Uterus (tissue), 4 donors: ENCODE data around the gene FNIP2. TPM values are rescaled to one million over a fixed set of nuclear protein-coding genes. Genes with fewer than 3 reads are reported as not detected.

Experiments
- DNase-seq, 2 donors: peaks; one replicate each; pipeline ENCODE4 v3.0.0-alpha.2; 2019 to 2020
- H3K27ac ChIP-seq, 2 donors: fragments of 200-600 bp; sonication (generic); 1 replicate in 1 of 2; 2 replicates in 1 of 2; pipeline ENCODE4 v1.5.1; 2016 to 2018
- H3K27me3 ChIP-seq, 2 donors: fragments of 200-600 bp; sonication (generic); one replicate each; pipeline ENCODE4 v1.5.1; 2018 to 2019; ENCODE audit warnings: control low read depth in 1 of 2
- H3K36me3 ChIP-seq, 2 donors: fragments of 200-600 bp; sonication (generic); one replicate each; pipeline ENCODE4 v1.5.1; 2019; ENCODE audit warnings: control low read depth in 1 of 2
- H3K4me1 ChIP-seq, 2 donors: fragments of 200-600 bp; sonication (generic); one replicate each; pipeline ENCODE4 v1.5.1; 2018 to 2019; ENCODE audit warnings: control low read depth in 1 of 2
- H3K4me3 ChIP-seq, 2 donors: fragments of 200-600 bp; sonication (generic); 1 replicate in 1 of 2; 2 replicates in 1 of 2; pipeline ENCODE4 v1.5.1; 2018 to 2019; ENCODE audit warnings: mild to moderate bottlenecking in 1 of 2
- H3K9me3 ChIP-seq, 2 donors: fragments of 200-600 bp; sonication (generic); one replicate each; pipeline ENCODE4 v1.5.1; 2019; ENCODE audit warnings: control low read depth in 1 of 2
- CTCF ChIP-seq, 4 experiments: fragments of 200-600 bp in 2 of 4; fragments of 450-650 bp in 2 of 4; sonication (generic) in 2 of 4; IDR thresholded peaks; one replicate each; pipeline ENCODE4 v1.5.1; 2016 to 2019; ENCODE audit warnings: antibody characterized with exemption in 4 of 4, mild to moderate bottlenecking in 2 of 4, moderate library complexity in 1 of 4
- POLR2A ChIP-seq, 2 donors: fragments of 450-650 bp; IDR thresholded peaks; one replicate each; pipeline ENCODE4 v1.6.1; 2016; ENCODE audit warnings: antibody characterized with exemption in 2 of 2, mild to moderate bottlenecking in 1 of 2, moderate library complexity in 1 of 2
- intact Hi-C: fragments of 100-400 bp; cut with DNase I; formaldehyde crosslinking; loops from one replicate; pipeline ENCODE4 v1.15.1; 2023; ENCODE audit warnings: low total_unique reads
- total RNA-seq, 4 donors: library from RNA; depleted of rRNA in 3 of 4; stranded (reverse); fragments of >200 nt in 3 of 4; gene quantifications; one replicate each; pipeline versions ENCODE4 v1.1.0 to v1.2.4, GENCODE V29; 2014 to 2023
- donor health status: DM: yes; HTN: yes; CAD: no.

FNIP2 gene
- total RNA-seq, 4 donors from 2014 or later, result 8.5 to 61.9 (median 29.6) TPM

GRCh38 chr4:158770671-158771070, 1.8 kb downstream of the FNIP2 start:
- H3K9me3 ChIP-seq, result no peaks in the 10 kb centered on the region
- no peak overlapping the region for H3K4me3 ChIP-seq
- intact Hi-C loops, result no loop called here
- no peak for DNase-seq
- TF ChIP-seq POLR2A (IDR thresholded peaks at IDR 0.05), result no peak
- no peak for TF ChIP-seq CTCF (IDR thresholded peaks at IDR 0.05)
- H3K36me3 ChIP-seq, result no peaks in the 10 kb centered on the region
- H3K27me3 ChIP-seq, result no peaks in the 10 kb centered on the region
- H3K27ac ChIP-seq, result peak overlapping the region in 1 of 2 donors; percentile 57
- H3K4me1 ChIP-seq, result peaks cover 0 to 4% of the 10 kb centered on the region in 2 donors

GRCh38 chr4:158771776-158772175, 3.0 kb downstream of the FNIP2 start:
- intact Hi-C loops, result no loop called here

GRCh38 chr4:158775091-158775651, 6.3 kb downstream of the FNIP2 start:
- no peaks in the 10 kb centered on the region for H3K36me3 ChIP-seq
- no peaks in the 10 kb centered on the region for H3K27me3 ChIP-seq
- H3K4me3 ChIP-seq, result no peak overlapping the region
- H3K27ac ChIP-seq, result peak overlapping the region; percentile 36 to 42
- intact Hi-C loops, result no loop called here
- peaks cover 0 to under 1% of the 10 kb centered on the region in 2 donors for H3K4me1 ChIP-seq
- H3K9me3 ChIP-seq, result no peaks in the 10 kb centered on the region
- TF ChIP-seq CTCF (IDR thresholded peaks at IDR 0.05) (no peak), POLR2A (IDR thresholded peaks at IDR 0.05) (no peak)
- no peak for DNase-seq

More at GRCh38 chr4:158771776-158772175, 3.0 kb downstream of the FNIP2 start:
- peak overlapping the region in 1 of 2 donors; percentile 57 for H3K27ac ChIP-seq
- H3K36me3 ChIP-seq, result no peaks in the 10 kb centered on the region
- no peak overlapping the region for H3K4me3 ChIP-seq
- no peaks in the 10 kb centered on the region for H3K27me3 ChIP-seq
- H3K9me3 ChIP-seq, result no peaks in the 10 kb centered on the region
- TF ChIP-seq POLR2A (IDR thresholded peaks at IDR 0.05), result no peak
- TF ChIP-seq CTCF (IDR thresholded peaks at IDR 0.05), result no peak
- peaks cover 0 to 4% of the 10 kb centered on the region in 2 donors for H3K4me1 ChIP-seq
- no peak for DNase-seq

GRCh38 chr4:158776106-158776505, 7.3 kb downstream of the FNIP2 start:
- DNase-seq, result no peak
- Histone ChIP-seq H3K36me3 (no peaks in the 10 kb centered on the region), H3K9me3 (no peaks in the 10 kb centered on the region), H3K27me3 (no peaks in the 10 kb centered on the region), H3K4me3 (no peak overlapping the region), H3K27ac (peak overlapping the region in 1 of 2 donors; percentile 42), H3K4me1 (no peaks in the 10 kb centered on the region)
- TF ChIP-seq CTCF (IDR thresholded peaks at IDR 0.05), result no peak
- no peak for TF ChIP-seq POLR2A (IDR thresholded peaks at IDR 0.05)
- intact Hi-C loops, result no loop called here

GRCh38 chr4:158777423-158778155, 8.8 kb downstream of the FNIP2 start:
- H3K9me3 ChIP-seq, result no peaks in the 10 kb centered on the region
- H3K4me3 ChIP-seq, result no peak overlapping the region
- intact Hi-C loops, result no loop called here
- peak overlapping the region in 1 of 2 donors; percentile 16 for H3K27ac ChIP-seq
- no peak for DNase-seq
- H3K27me3 ChIP-seq, result no peaks in the 10 kb centered on the region
- H3K36me3 ChIP-seq, result no peaks in the 10 kb centered on the region
- no peaks in the 10 kb centered on the region for H3K4me1 ChIP-seq
- no peak for TF ChIP-seq POLR2A (IDR thresholded peaks at IDR 0.05)
- TF ChIP-seq CTCF (IDR thresholded peaks at IDR 0.05), result no peak
